GM18519 (cell line): ENCODE measurements around the gene PRKN.

Experiments
- ATAC-seq: cut with Tn5 transposase; IDR thresholded peaks from one replicate; pipeline ENCODE4 v1.9.1; 2021; ENCODE audit warnings: mild to moderate bottlenecking, moderate library complexity; ENCODE audit not compliant: unreplicated experiment, low FRiP score

Gene PRKN

DNA sequence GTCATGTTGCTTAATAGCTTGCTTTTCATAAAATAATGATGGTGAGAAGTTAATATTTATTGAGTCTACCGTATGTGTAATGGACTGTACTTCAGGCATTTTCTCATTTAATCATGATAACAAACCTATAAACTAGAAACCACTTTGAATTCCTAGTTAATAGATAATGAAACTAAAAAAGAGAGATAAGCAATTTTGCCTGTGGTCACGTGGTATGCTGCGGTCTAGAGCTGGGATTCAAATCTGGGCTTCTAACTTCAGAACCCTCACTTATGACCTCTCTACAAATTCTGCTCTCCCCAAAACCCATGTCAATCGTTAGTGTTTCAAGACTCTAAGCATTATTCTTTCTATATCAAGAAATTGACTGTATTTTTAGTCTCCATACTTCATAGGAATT, 700.7 kb downstream of the PRKN start:
- ATAC-seq, result no peak

DNA sequence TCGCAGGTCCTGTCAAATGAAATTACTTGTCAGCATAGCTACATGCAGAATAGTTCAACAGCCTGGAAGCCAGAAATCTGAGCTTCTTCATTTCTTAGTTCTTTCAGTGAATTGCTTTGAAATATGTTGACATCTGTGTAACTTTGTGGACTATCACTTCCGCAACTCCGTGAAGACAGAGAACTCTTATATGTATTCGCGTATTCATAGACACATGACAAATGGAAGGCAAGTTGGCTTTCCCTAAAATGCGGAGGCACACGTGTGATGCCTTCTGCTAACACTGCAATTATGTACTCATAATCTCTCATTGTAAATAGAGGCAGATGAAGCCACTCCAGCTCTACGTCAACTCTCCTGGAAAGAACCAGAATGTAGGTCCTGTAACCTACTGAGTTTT, 701.5 kb downstream of the PRKN start:
- ATAC-seq, result no peak

- ATAC-seq, result no peak
These were observed 708.2 kb downstream of the PRKN start for GRCh38 chr6:162019349-162019748.

DNA sequence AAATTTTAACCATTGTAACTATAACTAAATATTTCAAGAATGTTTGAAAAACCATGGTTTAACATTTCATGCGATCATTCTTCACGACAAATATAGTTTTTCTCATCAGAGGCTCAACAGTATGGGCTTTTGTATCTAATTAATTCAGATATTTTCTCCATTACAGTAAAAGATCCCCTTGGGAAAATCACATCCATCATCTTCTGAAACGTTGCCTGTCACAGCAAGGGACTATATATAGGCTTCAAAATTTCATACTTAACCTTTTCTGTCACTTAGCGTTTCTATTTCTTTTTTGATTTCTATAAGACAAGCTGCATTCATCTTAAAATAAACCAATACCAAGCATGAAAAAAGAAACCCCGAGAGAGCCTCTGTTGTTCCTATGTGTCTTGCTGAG, 710.0 kb downstream of the PRKN start:
- ATAC-seq, result no peak

DNA sequence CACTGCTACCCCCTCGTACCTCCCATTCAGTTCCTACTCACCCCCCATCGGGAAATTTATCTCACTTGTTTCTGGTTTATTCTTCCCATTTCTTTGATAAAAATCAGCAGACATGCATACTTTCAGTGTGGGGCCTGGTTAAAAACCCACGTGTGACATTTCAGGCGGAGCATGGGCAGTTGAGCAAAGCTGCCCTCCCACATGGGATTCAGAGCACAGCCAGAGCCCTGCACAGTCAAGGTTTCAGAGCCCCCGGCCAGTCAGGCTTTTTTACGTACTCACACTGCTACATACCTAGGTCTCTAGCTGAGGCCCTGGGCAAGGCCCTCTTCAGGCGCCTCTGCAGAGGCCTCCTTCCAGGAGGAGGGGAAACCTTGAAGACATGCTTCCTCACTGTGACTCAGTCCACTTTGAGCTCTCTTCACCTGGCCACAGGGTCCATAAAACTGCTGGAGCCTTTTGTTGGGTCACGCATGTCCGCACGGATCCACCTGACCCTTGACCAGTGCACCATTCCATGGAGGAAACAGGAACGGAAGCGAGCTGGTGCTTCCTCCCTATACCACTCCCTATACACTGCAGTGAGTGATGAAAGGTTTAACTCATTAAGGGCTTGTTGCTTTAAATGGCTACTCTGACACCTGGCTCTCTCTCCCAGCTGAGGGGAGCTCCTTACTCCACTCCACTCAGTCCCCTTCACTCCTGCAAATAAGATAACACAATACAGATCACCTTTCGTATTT, 713.3 kb downstream of the PRKN start:
- ATAC-seq, result no peak

DNA sequence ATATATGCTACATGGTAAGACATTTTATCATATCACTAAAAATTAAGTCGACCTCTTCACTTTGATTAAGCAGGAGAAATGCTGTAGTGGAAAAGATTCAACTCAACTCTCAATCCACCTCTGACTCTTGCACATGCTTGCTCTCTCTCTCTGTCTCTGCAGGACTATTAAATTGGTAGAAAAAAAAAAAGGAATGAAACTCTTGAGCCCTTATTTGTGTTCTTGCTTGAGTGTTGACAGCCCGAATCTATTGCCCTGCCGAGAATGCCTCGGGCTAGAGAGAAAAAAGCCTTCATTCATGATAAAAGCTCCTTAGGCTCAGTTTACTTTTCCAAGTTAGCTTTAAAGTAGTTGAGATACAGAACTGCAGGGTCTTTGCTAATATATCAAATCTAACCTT, 722.2 kb downstream of the PRKN start:
- no peak for ATAC-seq

DNA sequence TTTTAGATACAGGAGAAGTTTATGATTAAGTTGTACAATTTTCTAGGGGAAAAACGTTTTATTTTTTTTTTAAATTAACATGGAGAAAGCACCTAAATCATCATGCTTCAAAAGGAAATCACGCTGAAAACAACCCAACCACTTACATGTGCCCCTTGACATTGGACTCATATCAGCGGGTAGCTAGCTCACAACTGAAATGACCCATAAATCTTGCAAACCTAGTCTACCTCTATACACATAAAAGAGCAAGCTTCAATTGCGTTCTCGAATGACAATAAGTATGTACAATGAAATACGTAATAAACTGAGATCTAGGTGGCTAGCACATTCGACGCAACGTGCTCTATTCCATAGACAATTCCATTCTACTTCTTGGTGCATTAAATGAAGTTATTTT, 730.8 kb downstream of the PRKN start:
- ATAC-seq, result no peak

DNA sequence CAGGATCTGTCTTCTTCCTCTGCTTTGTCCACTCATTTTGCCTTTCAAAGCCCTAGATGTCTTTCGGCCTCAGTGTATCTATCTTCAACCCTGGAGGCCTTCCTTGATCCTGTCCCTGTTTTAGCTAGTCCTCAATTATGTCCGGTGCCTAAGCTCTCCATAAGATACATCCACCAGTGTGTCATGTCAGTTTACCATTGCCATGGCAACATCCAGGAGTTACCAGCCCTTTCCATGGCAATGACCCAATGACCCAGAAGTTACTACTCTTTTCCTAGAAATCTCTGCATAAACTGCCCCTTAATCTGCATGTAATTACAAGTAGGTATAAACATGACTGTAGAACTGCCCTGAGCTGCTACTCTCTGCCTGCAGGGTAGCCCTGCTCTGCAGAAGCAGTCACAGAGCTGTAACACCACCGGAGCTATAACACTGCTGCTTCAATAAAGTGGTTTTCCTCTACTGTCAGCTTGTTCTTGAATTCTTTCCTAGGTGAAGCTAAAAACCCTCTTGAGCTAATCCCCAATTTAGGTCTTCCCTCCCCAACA, 741.6 kb downstream of the PRKN start:
- ATAC-seq, result no peak

- ATAC-seq, result no peak
These were observed 742.9 kb downstream of the PRKN start for GRCh38 chr6:161984713-161985112.

DNA sequence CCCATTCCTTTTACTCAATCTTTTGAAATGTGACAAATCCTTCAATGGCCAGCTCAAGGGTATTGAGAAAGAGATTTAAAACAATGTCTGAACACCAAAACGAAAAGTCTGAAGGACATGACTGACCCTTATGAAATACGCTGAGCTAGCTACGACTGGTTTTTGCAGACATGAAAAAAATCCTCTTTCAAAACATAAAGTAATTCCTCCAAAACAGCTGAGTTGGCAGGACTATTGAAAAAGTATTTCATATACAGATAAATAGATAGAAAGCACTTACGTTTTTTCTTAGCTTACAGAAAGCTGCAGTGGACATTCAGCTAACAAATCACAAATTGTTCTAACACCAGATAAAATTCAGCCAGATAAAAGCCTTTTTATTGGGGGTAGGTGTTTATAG, 751.0 kb downstream of the PRKN start:
- no peak for ATAC-seq

DNA sequence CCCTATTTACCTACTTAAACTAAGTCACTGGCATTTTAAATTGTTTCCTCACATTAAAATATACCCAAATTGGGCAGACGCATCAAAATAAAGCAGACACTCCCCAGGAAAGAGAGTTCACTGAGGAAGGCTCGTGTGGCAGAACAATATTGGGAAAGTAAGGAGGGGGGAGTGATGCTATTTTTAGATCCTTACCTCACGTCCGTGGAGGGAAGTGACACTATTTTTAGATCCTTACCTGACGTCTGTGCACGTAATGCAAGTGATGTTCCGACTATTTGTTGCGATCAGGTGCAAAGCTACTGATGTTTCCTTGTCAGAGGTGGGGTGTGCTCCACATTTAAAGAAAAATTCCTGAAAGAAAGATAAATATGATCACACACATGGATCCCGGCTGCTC, 754.5 kb downstream of the PRKN start:
- ATAC-seq, result no peak

DNA sequence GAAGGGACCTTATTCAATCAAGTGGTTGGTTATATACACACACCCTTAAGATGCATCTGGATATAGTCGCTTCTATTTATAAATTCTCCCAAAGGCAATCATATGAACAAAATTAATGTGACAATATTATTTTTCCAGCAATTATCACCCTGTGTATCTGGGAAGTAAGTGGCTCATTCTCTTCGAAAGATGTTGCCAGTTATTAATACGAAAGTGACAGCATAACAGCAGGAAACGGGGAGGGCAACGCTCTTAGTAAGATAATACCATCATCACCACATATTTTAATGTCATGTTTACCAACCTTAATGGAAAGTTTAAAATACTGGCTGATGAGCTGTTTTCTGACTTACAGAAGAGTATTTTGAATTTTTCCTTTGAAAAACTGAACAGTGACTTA, 756.5 kb downstream of the PRKN start:
- no peak for ATAC-seq

- ATAC-seq, result no peak
These were observed 763.8 kb downstream of the PRKN start for GRCh38 chr6:161963634-161964234.

GRCh38 chr6:161963181-161963580, 764.4 kb downstream of the PRKN start:
- ATAC-seq, result no peak

GRCh38 chr6:161961796-161962195, 765.8 kb downstream of the PRKN start:
- ATAC-seq, result no peak

- no peak for ATAC-seq
These were observed 766.5 kb downstream of the PRKN start for GRCh38 chr6:161961046-161961445.

DNA sequence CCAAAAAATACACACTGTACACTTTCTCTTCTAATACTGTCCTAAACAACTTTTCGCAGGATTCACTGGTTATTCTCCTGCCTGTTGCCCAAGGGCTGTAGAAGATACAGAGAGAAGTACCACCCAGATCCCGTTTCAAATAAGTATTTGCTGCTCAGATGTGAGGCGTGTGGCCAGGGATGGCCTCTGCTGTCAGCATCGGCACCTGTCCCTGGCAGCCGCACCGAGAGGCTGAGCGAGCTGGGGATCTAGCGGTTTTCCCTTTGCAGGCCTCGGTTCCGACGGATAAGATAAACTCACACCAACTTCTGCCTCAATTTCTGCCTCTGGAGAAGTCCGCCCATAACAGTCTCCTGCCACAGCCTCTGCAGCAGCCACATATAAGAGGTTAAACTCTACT, 768.5 kb downstream of the PRKN start:
- ATAC-seq, result no peak

- ATAC-seq, result no peak
These were observed 771.5 kb downstream of the PRKN start for GRCh38 chr6:161956082-161956481.

GRCh38 chr6:161954699-161955276, 772.8 kb downstream of the PRKN start:
- ATAC-seq, result no peak

DNA sequence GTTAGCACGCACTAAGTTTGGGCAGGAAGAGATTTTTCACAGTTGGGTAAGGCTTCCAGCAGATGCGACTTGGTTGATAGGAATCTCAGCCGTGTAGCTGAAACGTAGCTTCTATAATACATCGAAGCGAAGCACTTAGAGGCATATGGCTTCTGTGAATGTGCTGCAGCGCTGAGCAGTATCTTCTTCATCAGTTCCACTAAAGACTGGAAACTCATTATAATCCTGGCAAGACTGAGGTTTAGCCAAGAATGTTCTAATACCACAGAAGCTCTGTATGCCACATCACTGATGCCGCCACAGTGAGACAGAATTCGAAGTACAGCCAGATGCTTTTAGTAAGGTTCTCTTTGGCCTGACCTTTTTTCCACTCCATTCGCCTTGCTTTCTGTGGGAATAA, 773.5 kb downstream of the PRKN start:
- ATAC-seq, result no peak

DNA sequence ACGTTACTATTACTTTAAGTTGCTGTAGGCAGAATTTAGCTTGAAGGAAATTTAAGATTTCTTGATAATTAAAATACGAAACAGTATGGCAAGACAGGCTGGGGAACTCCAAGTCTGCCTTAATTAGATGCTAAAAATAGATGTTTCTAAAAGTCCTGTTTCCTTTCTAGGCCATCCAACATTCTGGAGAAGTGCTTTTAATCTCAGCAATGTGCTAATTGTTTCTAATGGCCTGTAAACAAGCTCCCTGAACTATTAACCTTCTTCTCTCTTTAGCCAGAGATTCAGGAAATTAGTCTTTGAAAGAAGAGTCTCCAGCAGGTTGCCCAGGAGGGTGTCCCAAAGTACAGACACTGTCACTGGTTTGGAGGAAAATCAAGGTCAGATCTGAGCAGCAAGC, 776.4 kb downstream of the PRKN start:
- ATAC-seq, result no peak

DNA sequence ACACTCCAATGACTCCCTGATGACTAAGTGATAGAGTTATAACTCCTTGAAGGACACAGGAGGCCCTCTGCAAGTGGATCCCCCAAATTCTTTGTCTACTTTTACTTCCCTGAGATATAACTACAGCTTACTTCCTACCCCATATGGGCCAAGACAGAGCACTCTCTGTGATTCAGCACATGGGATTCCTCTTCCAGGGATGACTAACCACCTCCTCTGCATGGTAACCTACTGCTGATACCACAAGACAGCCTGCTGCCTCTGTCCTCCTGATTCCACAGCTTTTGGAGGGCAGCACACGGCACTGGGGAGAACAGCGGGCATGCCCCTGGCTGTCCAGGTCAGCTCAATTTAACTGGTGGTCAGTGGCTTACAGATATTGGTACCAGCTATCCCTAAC, 778.0 kb downstream of the PRKN start:
- ATAC-seq, result no peak
